ENCODE results near the gene PHTF2. TPM values are rescaled to one million over a fixed set of nuclear protein-coding genes. Genes with fewer than 3 reads are reported as not detected.

PHTF2 gene
- total and polyA plus RNA-seq, 4 donors, result 5.1 to 37.1 (median 8.7) TPM

DNA sequence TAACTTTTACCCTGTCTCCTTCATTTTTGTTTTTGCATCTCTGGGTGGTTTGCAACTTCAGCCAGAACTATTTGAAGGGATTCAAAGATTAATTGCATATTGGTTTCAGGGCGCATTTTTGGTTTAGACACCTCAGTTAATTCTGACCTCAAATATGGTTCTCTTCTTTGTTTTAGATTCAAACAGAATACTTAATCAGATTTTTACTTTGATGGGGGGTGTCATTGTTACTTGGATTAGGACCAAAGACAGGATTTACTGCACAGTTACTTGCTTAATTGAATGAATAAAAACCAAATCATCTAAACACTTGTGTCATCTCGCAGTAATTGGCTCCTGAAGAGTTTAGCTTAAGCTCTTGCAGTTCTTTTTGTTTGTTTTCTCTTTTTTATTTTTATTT, 100.9 kb downstream of the PHTF2 start:
- 97% methylated on average over 2 of the region's 2 CpGs for WGBS, 2 donors

DNA sequence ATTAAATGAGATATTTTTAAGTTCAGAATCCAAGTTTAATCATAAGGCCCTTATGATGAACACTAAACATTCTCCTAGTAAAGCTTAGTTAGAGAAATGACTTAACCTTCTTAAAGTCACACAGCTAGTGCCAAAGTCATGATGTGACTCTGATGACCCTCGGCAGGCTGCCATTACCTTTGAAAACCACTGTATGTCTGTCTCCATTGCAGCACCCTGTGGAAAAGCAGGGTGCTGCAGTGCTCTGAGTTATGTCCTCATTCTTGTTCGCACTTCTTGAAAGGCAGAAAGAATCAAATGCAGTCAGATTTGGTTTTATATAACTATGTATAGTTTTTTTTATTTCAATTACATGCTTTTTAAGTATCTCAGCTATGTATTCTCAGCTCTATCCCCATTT, 105.0 kb downstream of the PHTF2 start:
- no peaks in the 10 kb centered on the region for H3K27me3 ChIP-seq (ENCODE audit: control insufficient read depth in 3 of 3, insufficient read depth in 3 of 3, low read length in 2 of 3)
- H3K27ac ChIP-seq (ENCODE audit: low read depth in 1 of 2, low read length in 1 of 2), result no peak overlapping the region
- TF ChIP-seq, protein P1, sequence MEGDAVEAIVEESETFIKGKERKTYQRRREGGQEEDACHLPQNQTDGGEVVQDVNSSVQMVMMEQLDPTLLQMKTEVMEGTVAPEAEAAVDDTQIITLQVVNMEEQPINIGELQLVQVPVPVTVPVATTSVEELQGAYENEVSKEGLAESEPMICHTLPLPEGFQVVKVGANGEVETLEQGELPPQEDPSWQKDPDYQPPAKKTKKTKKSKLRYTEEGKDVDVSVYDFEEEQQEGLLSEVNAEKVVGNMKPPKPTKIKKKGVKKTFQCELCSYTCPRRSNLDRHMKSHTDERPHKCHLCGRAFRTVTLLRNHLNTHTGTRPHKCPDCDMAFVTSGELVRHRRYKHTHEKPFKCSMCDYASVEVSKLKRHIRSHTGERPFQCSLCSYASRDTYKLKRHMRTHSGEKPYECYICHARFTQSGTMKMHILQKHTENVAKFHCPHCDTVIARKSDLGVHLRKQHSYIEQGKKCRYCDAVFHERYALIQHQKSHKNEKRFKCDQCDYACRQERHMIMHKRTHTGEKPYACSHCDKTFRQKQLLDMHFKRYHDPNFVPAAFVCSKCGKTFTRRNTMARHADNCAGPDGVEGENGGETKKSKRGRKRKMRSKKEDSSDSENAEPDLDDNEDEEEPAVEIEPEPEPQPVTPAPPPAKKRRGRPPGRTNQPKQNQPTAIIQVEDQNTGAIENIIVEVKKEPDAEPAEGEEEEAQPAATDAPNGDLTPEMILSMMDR (IDR thresholded peaks at IDR 0.05; ENCODE audit: control extremely low read depth, extremely low read depth), result no peak
- no peak for DNase-seq
- 88 to 91% methylated on average over 2 of the region's 2 CpGs for WGBS, 2 donors
- H3K9ac ChIP-seq (ENCODE audit: insufficient read depth in 1 of 2, low read length in 2 of 2), result no peak overlapping the region
- no peaks in the 10 kb centered on the region for H3K4me1 ChIP-seq (ENCODE audit: control insufficient read depth in 5 of 5, insufficient read depth in 5 of 5, low read length in 5 of 5)
- no peak overlapping the region for H3K4me3 ChIP-seq
- no peak for ATAC-seq (ENCODE audit: insufficient read depth, low FRiP score)
- no peaks in the 10 kb centered on the region for H3K9me3 ChIP-seq (ENCODE audit: control insufficient read depth in 4 of 4, insufficient read depth in 3 of 4, low read length in 3 of 4)
- peaks cover 0 to 6% (median 2%) of the 10 kb centered on the region in 4 donors for H3K36me3 ChIP-seq (ENCODE audit: control insufficient read depth in 4 of 4, insufficient read depth in 4 of 4, low read length in 4 of 4)

More for the DNA sequence above, 100.9 kb downstream of the PHTF2 start:
- H3K27me3 ChIP-seq (ENCODE audit: control insufficient read depth in 3 of 3, insufficient read depth in 3 of 3, low read length in 2 of 3), result no peaks in the 10 kb centered on the region
- H3K9me3 ChIP-seq (ENCODE audit: control insufficient read depth in 4 of 4, insufficient read depth in 3 of 4, low read length in 3 of 4), result no peaks in the 10 kb centered on the region
- DNase-seq (no peak), ATAC-seq (ENCODE audit: insufficient read depth, low FRiP score) (no peak)
- H3K4me1 ChIP-seq (ENCODE audit: control insufficient read depth in 5 of 5, insufficient read depth in 5 of 5, low read length in 5 of 5), result no peaks in the 10 kb centered on the region
- TF ChIP-seq, protein P1 (IDR thresholded peaks at IDR 0.05; ENCODE audit: control extremely low read depth, extremely low read depth), result no peak
- H3K9ac ChIP-seq (ENCODE audit: insufficient read depth in 1 of 2, low read length in 2 of 2), result no peak overlapping the region
- H3K4me3 ChIP-seq, result no peak overlapping the region
- peaks cover 0 to 6% (median 2%) of the 10 kb centered on the region in 4 donors for H3K36me3 ChIP-seq (ENCODE audit: control insufficient read depth in 4 of 4, insufficient read depth in 4 of 4, low read length in 4 of 4)
- H3K27ac ChIP-seq (ENCODE audit: low read depth in 1 of 2, low read length in 1 of 2), result no peak overlapping the region

DNA sequence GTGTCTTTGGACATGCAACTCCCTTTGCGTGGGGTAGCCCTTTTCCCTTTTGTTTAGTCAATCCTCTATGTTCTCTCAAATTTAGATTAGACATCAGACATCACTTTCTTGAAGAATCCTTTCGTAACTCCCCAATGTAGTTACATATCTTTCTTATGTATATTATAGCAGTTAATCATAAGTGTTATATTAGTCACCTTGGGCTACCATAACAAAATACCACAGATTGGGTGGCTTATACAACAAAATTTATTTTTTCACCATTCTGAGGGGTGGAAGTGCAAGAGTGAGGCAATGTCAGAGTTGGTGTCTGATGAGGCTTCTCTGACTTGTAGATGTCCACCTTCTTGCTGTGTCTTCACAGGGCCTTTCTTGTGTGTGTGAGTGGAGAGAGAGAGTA, 105.7 kb downstream of the PHTF2 start:
- no peaks in the 10 kb centered on the region for H3K27me3 ChIP-seq (ENCODE audit: control insufficient read depth in 3 of 3, insufficient read depth in 3 of 3, low read length in 2 of 3)
- H3K4me1 ChIP-seq (ENCODE audit: control insufficient read depth in 5 of 5, insufficient read depth in 5 of 5, low read length in 5 of 5), result no peaks in the 10 kb centered on the region
- H3K4me3 ChIP-seq, result no peak overlapping the region
- ATAC-seq (ENCODE audit: insufficient read depth, low FRiP score) (no peak), DNase-seq (no peak)
- no peak overlapping the region for H3K9ac ChIP-seq (ENCODE audit: insufficient read depth in 1 of 2, low read length in 2 of 2)
- TF ChIP-seq, protein P1 (IDR thresholded peaks at IDR 0.05; ENCODE audit: control extremely low read depth, extremely low read depth), result no peak
- 97% methylated on average over 2 of the region's 2 CpGs for WGBS, 2 donors
- H3K27ac ChIP-seq (ENCODE audit: low read depth in 1 of 2, low read length in 1 of 2), result no peak overlapping the region
- H3K36me3 ChIP-seq (ENCODE audit: control insufficient read depth in 4 of 4, insufficient read depth in 4 of 4, low read length in 4 of 4), result peaks cover 0 to 6% (median 2%) of the 10 kb centered on the region in 4 donors
- no peaks in the 10 kb centered on the region for H3K9me3 ChIP-seq (ENCODE audit: control insufficient read depth in 4 of 4, insufficient read depth in 3 of 4, low read length in 3 of 4)

DNA sequence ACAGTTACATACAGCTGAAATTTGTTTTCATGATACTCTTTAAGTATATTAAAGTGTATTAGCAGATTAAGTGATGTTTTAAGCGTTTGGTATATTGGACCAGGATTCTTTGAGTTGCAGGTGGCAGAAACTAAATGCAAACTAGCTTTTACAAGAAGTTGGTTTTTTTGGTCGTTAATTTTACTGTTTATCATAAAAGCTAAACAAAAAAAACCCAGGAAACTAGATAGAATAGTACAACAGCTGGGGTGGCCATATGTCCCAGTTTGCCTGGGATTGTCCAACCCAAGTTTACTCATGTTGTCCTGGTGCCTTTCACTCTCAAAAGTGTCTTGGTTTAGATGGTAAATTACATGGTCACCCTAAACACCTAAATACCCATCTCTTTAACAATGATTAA, 108.7 kb downstream of the PHTF2 start:
- 76 to 88% methylated on average over 2 of the region's 2 CpGs for WGBS, 2 donors
- no peak overlapping the region for H3K27ac ChIP-seq (ENCODE audit: low read depth in 1 of 2, low read length in 1 of 2)
- no peak for DNase-seq
- H3K27me3 ChIP-seq (ENCODE audit: control insufficient read depth in 3 of 3, insufficient read depth in 3 of 3, low read length in 2 of 3), result no peaks in the 10 kb centered on the region
- no peak for ATAC-seq (ENCODE audit: insufficient read depth, low FRiP score)
- H3K9ac ChIP-seq (ENCODE audit: insufficient read depth in 1 of 2, low read length in 2 of 2), result no peak overlapping the region
- no peak overlapping the region for H3K4me3 ChIP-seq
- H3K36me3 ChIP-seq (ENCODE audit: control insufficient read depth in 4 of 4, insufficient read depth in 4 of 4, low read length in 4 of 4), result peaks cover 0 to 1% (median under 1%) of the 10 kb centered on the region in 4 donors
- H3K4me1 ChIP-seq (ENCODE audit: control insufficient read depth in 5 of 5, insufficient read depth in 5 of 5, low read length in 5 of 5), result no peaks in the 10 kb centered on the region
- TF ChIP-seq, protein P1 (IDR thresholded peaks at IDR 0.05; ENCODE audit: control extremely low read depth, extremely low read depth), result no peak
- H3K9me3 ChIP-seq (ENCODE audit: control insufficient read depth in 4 of 4, insufficient read depth in 3 of 4, low read length in 3 of 4), result no peaks in the 10 kb centered on the region

Data from lung (tissue), 12 donors.